ENCODE data around the gene INAVA.

Gene INAVA

DNA sequence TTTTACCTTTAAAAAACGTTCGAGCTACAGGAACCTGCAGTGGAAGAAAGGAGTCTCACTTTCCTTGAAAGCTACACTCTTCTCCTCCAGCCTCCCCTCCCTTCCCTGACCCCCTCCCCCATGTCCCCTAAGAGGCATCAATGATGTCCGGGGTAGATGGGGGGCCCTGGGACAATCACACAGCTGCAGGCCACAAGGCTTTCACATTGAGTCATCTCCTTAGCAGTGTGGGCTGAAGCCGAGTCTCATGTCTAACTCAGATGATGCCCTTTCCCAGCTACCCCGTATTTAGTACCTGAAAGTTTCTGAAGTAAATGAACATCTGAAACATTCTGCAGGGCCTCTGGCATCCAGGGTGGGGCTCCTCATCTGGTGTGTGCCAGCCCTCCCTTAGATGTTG, 28.2 kb upstream of the INAVA start:
- Histone ChIP-seq H3K4me3 (ENCODE audit: low read depth, low read length) (no peak overlapping the region), H3K27me3 (ENCODE audit: insufficient read depth, low read depth, severe bottlenecking) (no peaks in the 10 kb centered on the region), H3K9me3 (ENCODE audit: severe bottlenecking) (no peaks in the 10 kb centered on the region), H3K27ac (no peak overlapping the region), H3K36me3 (peaks cover 10% of the 10 kb centered on the region)
- no peak for DNase-seq
- TF ChIP-seq, protein P1, sequence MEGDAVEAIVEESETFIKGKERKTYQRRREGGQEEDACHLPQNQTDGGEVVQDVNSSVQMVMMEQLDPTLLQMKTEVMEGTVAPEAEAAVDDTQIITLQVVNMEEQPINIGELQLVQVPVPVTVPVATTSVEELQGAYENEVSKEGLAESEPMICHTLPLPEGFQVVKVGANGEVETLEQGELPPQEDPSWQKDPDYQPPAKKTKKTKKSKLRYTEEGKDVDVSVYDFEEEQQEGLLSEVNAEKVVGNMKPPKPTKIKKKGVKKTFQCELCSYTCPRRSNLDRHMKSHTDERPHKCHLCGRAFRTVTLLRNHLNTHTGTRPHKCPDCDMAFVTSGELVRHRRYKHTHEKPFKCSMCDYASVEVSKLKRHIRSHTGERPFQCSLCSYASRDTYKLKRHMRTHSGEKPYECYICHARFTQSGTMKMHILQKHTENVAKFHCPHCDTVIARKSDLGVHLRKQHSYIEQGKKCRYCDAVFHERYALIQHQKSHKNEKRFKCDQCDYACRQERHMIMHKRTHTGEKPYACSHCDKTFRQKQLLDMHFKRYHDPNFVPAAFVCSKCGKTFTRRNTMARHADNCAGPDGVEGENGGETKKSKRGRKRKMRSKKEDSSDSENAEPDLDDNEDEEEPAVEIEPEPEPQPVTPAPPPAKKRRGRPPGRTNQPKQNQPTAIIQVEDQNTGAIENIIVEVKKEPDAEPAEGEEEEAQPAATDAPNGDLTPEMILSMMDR (IDR thresholded peaks at IDR 0.05; ENCODE audit: low read depth, low read length), result no peak

DNA sequence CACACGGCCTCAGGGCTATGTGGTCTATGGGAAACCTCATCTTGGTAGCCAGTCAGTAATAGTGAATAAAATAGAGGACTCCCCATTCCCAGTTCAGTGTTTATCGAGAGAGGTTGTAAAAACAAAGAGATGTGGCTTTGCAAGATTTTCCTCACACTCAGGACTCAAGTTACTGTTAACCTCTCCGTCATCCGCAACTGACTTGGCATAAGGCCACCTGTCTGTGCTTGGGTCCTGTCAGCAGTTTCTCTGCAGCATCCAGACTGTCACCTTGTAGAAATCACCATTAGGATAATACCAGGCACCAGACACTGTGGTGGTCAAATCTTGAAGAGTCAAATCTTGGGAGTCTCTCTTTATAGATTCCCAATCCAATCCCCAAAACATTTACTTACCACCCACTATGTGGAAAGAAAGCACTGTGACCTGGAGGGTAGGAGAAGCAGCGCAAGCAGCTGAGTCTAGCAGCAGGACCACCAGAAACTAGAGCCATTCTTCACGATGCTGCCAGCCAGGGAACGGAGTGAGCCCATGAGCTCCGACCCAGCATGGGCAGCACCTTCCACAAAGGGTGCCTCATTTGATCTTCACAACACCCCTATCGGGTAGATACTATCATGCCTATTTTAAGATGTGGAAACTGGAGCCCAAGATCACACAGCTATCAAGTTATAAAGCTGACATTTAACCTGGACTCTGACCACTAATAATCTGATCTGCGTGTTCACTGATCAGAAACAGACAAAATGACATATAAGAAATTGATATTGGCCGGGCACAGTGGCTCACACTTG, 27.5 kb upstream of the INAVA start:
- no peak overlapping the region for H3K4me3 ChIP-seq (ENCODE audit: low read depth, low read length)
- no peak for DNase-seq

DNA sequence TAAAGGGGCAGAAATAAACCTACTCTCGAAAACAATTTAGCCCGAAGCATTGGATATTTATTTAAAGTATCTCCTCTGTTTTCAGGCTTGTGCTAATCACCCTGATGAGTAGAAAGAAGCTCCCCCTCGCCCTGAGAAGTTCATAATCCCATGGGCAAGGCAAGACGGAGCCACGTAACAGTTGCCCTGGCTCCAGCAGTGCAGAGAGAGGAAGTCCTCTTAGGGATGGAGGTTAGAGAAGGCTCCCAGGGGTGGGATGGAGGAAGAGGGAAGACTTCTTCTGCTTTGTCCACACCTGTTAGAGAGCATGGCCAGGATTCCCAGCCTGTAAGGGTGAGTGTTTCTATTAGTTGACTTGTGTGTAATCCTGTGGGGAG, 25.3 kb upstream of the INAVA start:
- Histone ChIP-seq H3K4me3 (ENCODE audit: low read depth, low read length) (no peak overlapping the region), H3K27me3 (ENCODE audit: insufficient read depth, low read depth, severe bottlenecking) (no peaks in the 10 kb centered on the region), H3K9me3 (ENCODE audit: severe bottlenecking) (no peaks in the 10 kb centered on the region), H3K27ac (no peak overlapping the region), H3K36me3 (no peaks in the 10 kb centered on the region; the same call in 1 of the 2 replicates)
- TF ChIP-seq, protein P1 (IDR thresholded peaks at IDR 0.05; ENCODE audit: low read depth, low read length), result no peak
- peak; percentile 83 for DNase-seq

More for the DNA sequence above, 27.5 kb upstream of the INAVA start:
- H3K27ac ChIP-seq, result no peak overlapping the region
- TF ChIP-seq, protein P1 (IDR thresholded peaks at IDR 0.05; ENCODE audit: low read depth, low read length), result no peak
- no peaks in the 10 kb centered on the region for H3K27me3 ChIP-seq (ENCODE audit: insufficient read depth, low read depth, severe bottlenecking)
- no peaks in the 10 kb centered on the region for H3K9me3 ChIP-seq (ENCODE audit: severe bottlenecking)
- H3K36me3 ChIP-seq, result peaks cover 10% of the 10 kb centered on the region

DNA sequence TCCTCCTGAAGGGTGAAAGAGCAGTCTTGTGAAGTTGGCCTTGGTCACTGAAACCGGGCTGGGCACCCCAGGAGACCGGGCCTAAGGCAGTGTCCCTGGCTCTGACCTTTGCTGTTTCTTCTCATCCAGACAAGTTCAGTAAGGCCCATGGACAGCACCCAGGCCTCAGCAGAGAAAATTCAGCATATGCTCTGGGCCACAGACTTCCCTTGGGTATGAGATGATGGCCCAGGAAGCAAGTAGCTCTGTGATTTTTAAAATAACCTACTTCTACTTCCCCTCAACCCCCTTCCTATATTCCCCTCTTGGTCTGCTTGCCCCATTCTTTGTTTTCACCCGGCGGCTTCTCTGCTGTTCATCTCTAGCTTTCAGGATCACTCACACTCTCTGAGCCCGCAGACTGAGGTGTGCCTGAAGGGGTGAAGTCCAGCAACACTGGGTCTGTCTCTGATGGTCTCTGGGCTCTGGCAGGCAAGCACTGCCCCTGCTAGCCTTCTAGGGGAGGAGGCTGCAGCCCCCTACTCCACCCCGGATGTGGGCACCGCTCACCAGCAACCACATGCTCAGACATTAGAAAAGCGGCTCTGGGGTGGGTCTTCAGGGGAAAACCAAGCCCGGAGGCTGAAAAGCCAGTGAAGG, 24.8 kb upstream of the INAVA start:
- DNase-seq, result no peak
- TF ChIP-seq, protein P1 (IDR thresholded peaks at IDR 0.05; ENCODE audit: low read depth, low read length), result no peak
- Histone ChIP-seq H3K4me3 (ENCODE audit: low read depth, low read length) (no peak overlapping the region), H3K27me3 (ENCODE audit: insufficient read depth, low read depth, severe bottlenecking) (no peaks in the 10 kb centered on the region), H3K9me3 (ENCODE audit: severe bottlenecking) (no peaks in the 10 kb centered on the region), H3K36me3 (no peaks in the 10 kb centered on the region; the same call in 1 of the 2 replicates), H3K27ac (no peak overlapping the region)

DNA sequence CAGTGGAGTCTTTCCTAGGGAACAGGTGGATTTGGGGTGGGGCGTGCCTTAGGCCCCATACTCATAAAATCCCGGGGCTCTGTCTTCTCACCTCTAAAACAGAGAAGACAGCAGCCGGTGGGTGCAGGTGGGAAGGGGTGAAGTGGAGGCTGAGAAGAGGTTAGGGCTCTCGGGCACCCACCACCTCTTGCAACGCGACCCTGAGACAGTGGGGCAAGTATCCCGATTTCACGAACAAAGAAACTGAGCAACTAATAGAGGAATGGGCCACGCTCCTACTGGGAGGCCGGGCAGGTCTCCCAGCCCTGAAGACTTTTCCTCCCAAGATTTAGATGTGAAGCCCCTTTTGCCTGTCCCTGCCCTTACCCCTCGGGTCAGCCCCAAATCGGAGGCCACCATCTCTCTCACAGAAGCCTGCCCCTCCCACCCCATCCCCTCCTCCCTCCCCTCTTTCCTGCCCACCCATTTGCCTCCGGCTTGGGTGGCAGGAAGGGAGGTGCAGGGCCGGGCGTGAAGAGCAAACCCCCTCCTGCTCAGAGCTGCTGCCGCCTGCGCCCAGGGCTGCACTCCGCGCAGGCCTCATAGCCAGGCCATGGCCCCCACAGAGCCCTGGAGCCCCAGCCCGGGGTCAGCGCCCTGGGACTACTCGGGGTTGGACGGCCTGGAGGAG, 22.1 kb upstream of the INAVA start, which contains the start of gene GPR25:
Gene GPR25, plus strand, starts transcription at position 536 of the 670 bp plus-strand sequence. Its CDS starts 57 bp downstream, at position 593.
- no peaks in the 10 kb centered on the region for H3K9me3 ChIP-seq (ENCODE audit: severe bottlenecking)
- no peak within 1 kb of the TSS for H3K27ac ChIP-seq
- TF ChIP-seq, protein P1 (IDR thresholded peaks at IDR 0.05; ENCODE audit: low read depth, low read length), result no peak
- H3K27me3 ChIP-seq (ENCODE audit: insufficient read depth, low read depth, severe bottlenecking), result no peaks in the 10 kb centered on the region
- no peaks in the 10 kb centered on the region for H3K36me3 ChIP-seq
- H3K4me3 ChIP-seq (ENCODE audit: low read depth, low read length), result no peak within 1 kb of the TSS
- DNase-seq, result no peak

Measured in WERI-Rb-1 (cell line).